Cardiac fibroblast (primary cell): ENCODE measurements around the gene OR14A16.

Source experiments
- DNase-seq, 2 donors: peaks; one replicate each; pipeline versions ENCODE4 v3.0.0 to v3.0.0-alpha.2; 2010; ENCODE audit warnings: low read depth in 2 of 2
- H3K4me3 ChIP-seq, 2 donors: replicated peaks in 1 of 2; 1 replicate in 1 of 2; 2 replicates in 1 of 2; pipeline ENCODE4 v1.5.1; 2011; ENCODE audit warnings: low read depth in 2 of 2, low read length in 2 of 2, mild to moderate bottlenecking in 2 of 2, moderate library complexity in 1 of 2
- CTCF ChIP-seq: IDR thresholded peaks from one replicate; pipeline ENCODE4 v1.5.1; 2011; ENCODE audit warnings: low read depth, mild to moderate bottlenecking, low read length, inconsistent platforms

OR14A16 gene

GRCh38 chr1:247843411-247843810, 19.5 kb upstream of the OR14A16 start:
- H3K4me3 ChIP-seq = no peak overlapping the region
- no peak for TF ChIP-seq CTCF
- DNase-seq = no peak

GRCh38 chr1:247841796-247842195, 17.9 kb upstream of the OR14A16 start, which contains the start of gene OR11L1:
Gene OR11L1 (minus strand): TSS chr1:247841896. CDS start chr1:247841896, 0 bp downstream.
- no peak within 1 kb of the TSS for H3K4me3 ChIP-seq
- no peak for DNase-seq
- TF ChIP-seq CTCF = no peak

GRCh38 chr1:247840818-247841217, 16.9 kb upstream of the OR14A16 start:
- no peak for DNase-seq

GRCh38 chr1:247833601-247834000, 9.7 kb upstream of the OR14A16 start:
- no peak overlapping the region for H3K4me3 ChIP-seq
- DNase-seq = no peak
- TF ChIP-seq CTCF = no peak

More at GRCh38 chr1:247840818-247841217, 16.9 kb upstream of the OR14A16 start:
- no peak overlapping the region for H3K4me3 ChIP-seq
- TF ChIP-seq CTCF = no peak

- H3K4me3 ChIP-seq = no peak overlapping the region
- DNase-seq = no peak
- no peak for TF ChIP-seq CTCF
Measured at GRCh38 chr1:247829656-247830055, 5.7 kb upstream of the OR14A16 start.

- no peak overlapping the region for H3K4me3 ChIP-seq
- DNase-seq = no peak
- TF ChIP-seq CTCF = no peak
Measured at GRCh38 chr1:247825362-247825761, 1.4 kb upstream of the OR14A16 start.

GRCh38 chr1:247822060-247822459, 1.9 kb downstream of the OR14A16 start:
- no peak overlapping the region for H3K4me3 ChIP-seq
- no peak for TF ChIP-seq CTCF
- no peak for DNase-seq
